ENCODE data around the gene FN3K.

FN3K gene

GRCh38 chr17:82722341-82723013 is 12.9 kb upstream of the FN3K start:
- TF ChIP-seq, protein P1, sequence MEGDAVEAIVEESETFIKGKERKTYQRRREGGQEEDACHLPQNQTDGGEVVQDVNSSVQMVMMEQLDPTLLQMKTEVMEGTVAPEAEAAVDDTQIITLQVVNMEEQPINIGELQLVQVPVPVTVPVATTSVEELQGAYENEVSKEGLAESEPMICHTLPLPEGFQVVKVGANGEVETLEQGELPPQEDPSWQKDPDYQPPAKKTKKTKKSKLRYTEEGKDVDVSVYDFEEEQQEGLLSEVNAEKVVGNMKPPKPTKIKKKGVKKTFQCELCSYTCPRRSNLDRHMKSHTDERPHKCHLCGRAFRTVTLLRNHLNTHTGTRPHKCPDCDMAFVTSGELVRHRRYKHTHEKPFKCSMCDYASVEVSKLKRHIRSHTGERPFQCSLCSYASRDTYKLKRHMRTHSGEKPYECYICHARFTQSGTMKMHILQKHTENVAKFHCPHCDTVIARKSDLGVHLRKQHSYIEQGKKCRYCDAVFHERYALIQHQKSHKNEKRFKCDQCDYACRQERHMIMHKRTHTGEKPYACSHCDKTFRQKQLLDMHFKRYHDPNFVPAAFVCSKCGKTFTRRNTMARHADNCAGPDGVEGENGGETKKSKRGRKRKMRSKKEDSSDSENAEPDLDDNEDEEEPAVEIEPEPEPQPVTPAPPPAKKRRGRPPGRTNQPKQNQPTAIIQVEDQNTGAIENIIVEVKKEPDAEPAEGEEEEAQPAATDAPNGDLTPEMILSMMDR (IDR thresholded peaks at IDR 0.05; ENCODE audit: low read depth, low read length, missing control alignments): no peak
- no peak overlapping the region for H3K4me3 ChIP-seq (ENCODE audit: low read depth, low read length)
- in situ Hi-C loops (cut with HindIII; ENCODE audit: low sequenced_read_pairs): no loop called here
- no peak for DNase-seq (ENCODE audit: low read depth)

DNA sequence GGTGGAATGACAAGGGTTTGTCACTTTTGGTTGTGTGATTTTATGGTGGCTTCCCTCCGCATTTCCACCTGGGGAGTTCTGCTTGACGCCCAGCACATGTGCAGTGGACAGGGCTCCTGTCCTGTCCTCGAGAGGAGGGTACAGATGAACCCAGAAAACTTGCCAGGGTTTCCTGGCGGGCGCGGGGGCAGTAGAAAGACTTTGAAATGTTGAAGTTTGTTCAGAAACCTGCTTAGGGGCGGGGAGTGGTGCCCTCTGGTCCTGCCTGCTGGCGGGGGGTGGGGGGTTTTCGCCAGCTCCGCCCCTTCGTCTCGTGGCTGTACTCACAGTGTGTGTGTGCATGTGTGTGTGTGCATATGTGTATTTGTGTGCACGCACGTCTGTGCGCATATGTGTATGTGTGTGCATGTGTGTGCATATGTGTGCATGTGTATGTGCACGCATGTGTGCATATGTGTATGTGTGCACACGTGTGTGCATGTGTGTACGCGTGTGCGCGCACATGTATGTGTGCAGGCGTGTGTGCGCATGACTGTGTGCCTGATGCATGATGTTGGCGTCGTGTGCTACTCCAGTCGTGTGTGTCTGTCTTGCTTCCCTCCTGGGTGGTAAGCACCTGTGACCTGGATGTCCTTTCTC is 12.1 kb upstream of the FN3K start:
- no peak for DNase-seq (ENCODE audit: low read depth)
- TF ChIP-seq, protein P1 (IDR thresholded peaks at IDR 0.05; ENCODE audit: low read depth, low read length, missing control alignments): no peak
- in situ Hi-C loops (cut with HindIII; ENCODE audit: low sequenced_read_pairs): no loop called here
- no peak overlapping the region for H3K4me3 ChIP-seq (ENCODE audit: low read depth, low read length)

DNA sequence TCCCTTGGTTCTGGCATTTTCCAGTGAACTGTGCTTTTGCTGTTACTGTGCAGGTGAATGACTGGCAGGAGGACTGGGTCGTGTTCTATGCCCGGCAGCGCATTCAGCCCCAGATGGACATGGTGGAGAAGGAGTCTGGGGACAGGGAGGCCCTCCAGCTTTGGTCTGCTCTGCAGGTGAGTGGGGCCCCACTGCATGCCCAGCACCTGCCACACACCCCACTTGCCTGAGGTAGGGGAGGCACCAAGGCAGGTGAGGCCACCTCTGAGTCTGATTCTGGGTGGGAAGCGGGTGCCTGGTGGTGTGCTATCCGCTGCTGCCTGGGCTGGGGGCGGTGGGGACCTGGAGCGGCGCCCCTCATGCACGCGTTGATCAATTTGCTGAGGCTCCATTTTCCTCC is 9.0 kb upstream of the FN3K start:
- TF ChIP-seq, protein P1 (IDR thresholded peaks at IDR 0.05; ENCODE audit: low read depth, low read length, missing control alignments): no peak
- in situ Hi-C loops (cut with HindIII; ENCODE audit: low sequenced_read_pairs): no loop called here
- H3K4me3 ChIP-seq (ENCODE audit: low read depth, low read length): no peak overlapping the region
- DNase-seq (ENCODE audit: low read depth): no peak

DNA sequence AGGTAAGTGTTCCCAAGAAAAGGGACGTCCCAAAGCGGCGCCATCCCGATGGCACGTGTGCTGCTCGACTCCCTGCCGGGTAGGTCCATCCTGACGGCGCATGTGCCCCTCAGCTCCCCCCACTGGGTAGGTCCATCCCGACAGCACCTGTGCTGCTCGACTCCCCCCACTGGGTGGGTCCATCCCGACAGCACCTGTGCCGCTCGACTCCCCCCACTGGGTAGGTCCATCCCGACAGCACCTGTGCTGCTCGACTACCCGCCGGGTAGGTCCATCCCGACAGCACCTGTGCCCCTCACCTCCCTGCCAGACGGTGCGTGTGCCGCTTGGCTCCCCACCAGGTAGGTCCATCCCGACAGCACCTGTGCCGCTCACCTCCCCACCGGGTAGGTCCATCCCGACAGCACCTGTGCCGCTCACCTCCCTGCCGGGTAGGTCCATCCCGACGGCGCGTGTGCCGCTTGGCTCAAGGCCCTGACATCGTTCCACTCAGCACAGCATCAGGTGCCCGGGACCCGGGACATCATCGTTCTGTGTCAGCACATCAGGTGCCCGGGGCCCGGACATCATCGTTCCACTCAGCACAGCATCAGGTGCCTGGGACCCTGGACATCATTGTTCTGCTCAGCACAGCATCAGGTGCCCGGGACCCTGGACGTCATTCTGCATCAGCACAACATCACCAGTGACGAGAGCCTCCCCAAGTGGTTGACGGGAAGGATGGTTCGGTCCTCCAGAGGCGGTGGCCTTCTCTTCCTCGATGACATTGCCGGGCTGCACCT is 5.7 kb upstream of the FN3K start:
- TF ChIP-seq, protein P1 (IDR thresholded peaks at IDR 0.05; ENCODE audit: low read depth, low read length, missing control alignments): no peak
- DNase-seq (ENCODE audit: low read depth): no peak
- no peak overlapping the region for H3K4me3 ChIP-seq (ENCODE audit: low read depth, low read length)
- in situ Hi-C loops (cut with HindIII; ENCODE audit: low sequenced_read_pairs): no loop called here

DNA sequence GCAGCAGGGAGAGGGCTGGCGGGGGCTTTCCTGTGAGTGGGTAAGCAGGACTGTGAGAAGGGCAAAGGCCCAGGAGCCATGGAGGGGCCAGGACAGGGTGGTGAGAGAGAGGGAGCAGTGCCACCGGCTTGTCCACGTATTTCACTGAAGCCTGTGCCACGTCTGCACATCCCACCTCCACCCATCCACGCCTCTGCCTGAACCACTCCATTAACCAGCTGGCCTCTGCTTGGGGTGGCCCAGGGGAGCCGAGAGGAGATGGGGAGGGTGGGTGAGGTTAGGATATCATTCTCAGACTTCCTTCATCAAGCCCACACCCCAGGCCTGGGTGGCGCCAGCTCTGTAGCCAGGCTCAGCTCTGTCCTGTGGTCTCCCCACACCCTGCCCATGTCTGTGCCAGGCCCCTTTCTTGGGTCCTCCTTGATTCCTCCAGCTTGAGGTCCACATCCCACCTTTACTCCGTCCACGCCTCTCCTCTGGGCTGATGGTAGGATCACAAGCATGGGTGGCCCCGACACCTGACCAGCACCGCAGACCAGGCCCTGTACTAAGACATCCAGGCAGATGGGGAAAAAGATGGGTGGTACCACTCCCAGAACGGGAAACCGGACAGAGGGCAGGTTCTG is 3.2 kb upstream of the FN3K start:
- TF ChIP-seq, protein P1 (IDR thresholded peaks at IDR 0.05; ENCODE audit: low read depth, low read length, missing control alignments): no peak
- H3K4me3 ChIP-seq (ENCODE audit: low read depth, low read length): no peak overlapping the region
- DNase-seq (ENCODE audit: low read depth): no peak
- in situ Hi-C loops (cut with HindIII; ENCODE audit: low sequenced_read_pairs): no loop called here

DNA sequence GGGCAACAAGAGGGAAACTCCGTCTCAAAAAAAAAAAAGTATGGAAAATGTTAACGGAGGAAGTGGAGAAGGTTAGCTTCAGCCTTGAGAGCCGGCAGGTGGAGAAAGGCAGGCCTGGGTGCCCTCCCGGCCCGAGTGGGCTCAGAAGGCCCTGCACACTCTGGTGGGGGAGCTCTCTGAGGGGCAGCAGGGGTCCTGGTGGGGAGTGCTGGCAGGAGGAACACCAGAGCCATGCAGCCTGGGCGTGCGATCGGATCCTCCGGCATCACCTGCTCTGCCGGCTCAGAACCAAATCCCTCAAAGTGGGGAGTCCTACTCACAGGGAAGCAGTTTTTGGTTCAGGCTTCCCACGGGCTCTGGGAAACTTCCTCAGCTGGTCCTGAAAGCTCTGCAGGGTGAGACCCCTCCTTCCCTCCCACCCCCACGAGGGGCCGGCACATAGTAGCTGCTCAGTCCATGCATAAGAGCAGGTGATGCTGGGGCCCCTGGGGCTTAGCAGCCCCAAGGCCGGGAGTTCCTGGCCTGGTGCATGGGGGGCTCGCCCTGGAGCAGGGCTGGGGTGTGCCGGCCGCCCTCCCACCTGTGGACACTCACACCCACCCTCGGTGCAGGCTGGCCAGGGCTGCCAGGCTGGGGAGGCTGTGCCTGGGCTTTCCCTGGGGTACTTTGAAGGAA is 1.2 kb downstream of the FN3K start:
- no peak overlapping the region for H3K4me3 ChIP-seq (ENCODE audit: low read depth, low read length)
- no peak for DNase-seq (ENCODE audit: low read depth)
- TF ChIP-seq, protein P1 (IDR thresholded peaks at IDR 0.05; ENCODE audit: low read depth, low read length, missing control alignments): no peak
- in situ Hi-C loops (cut with HindIII; ENCODE audit: low sequenced_read_pairs): no loop called here
